T-helper 22 cell (primary cell): ENCODE results near the gene RNU2-63P.
"Not testable (repeated sequence)": the region's sequence is repeated elsewhere in the genome, so short reads cannot be mapped to it uniquely, and the experiment has no call there.

Experiments
- DNase-seq: peaks from one replicate; pipeline ENCODE4 v3.0.0-alpha.2; 2020; ENCODE audit warnings: low read depth

Gene RNU2-63P

GRCh38 chr2:88016086-88016959 is at the start of gene RNU2-63P:
RNU2-63P (minus strand) TSS chr2:88016547.
- peak; percentile 58 for DNase-seq

GRCh38 chr2:88061295-88061694 is 44.9 kb upstream of the RNU2-63P start:
- DNase-seq: no peak

GRCh38 chr2:88060907-88061275 is 44.5 kb upstream of the RNU2-63P start:
- no peak for DNase-seq

- no peak for DNase-seq
Measured at GRCh38 chr2:88059979-88060906, 43.9 kb upstream of the RNU2-63P start.

GRCh38 chr2:88058191-88058590 is 41.8 kb upstream of the RNU2-63P start:
- no peak for DNase-seq

- DNase-seq: no peak
Measured at GRCh38 chr2:88057437-88057844, 41.1 kb upstream of the RNU2-63P start.

- DNase-seq: peak; percentile 93
Measured at GRCh38 chr2:88055371-88056128, 39.2 kb upstream of the RNU2-63P start, which contains the start of gene KRCC1. KRCC1 (minus strand) TSS chr2:88055783; CDS start chr2:88028563, 27,220 bp downstream.

GRCh38 chr2:88054782-88055370 is 38.5 kb upstream of the RNU2-63P start:
- DNase-seq: no peak

GRCh38 chr2:88053934-88054781 is 37.8 kb upstream of the RNU2-63P start:
- no peak for DNase-seq

GRCh38 chr2:88053296-88053695 is 36.9 kb upstream of the RNU2-63P start:
- DNase-seq: no peak

GRCh38 chr2:88051792-88052191 is 35.4 kb upstream of the RNU2-63P start:
- DNase-seq: no peak

GRCh38 chr2:88049622-88050021 is 33.3 kb upstream of the RNU2-63P start:
- no peak for DNase-seq

- DNase-seq: no peak
Measured at GRCh38 chr2:88048541-88048940, 32.2 kb upstream of the RNU2-63P start.

GRCh38 chr2:88045561-88045960 is 29.2 kb upstream of the RNU2-63P start:
- DNase-seq: not testable (repeated sequence)

- DNase-seq: no peak
Measured at GRCh38 chr2:88042476-88042875, 26.1 kb upstream of the RNU2-63P start.

- no peak for DNase-seq
Measured at GRCh38 chr2:88038263-88039105, 22.1 kb upstream of the RNU2-63P start.

GRCh38 chr2:88036606-88037005 is 20.3 kb upstream of the RNU2-63P start:
- no peak for DNase-seq

GRCh38 chr2:88036182-88036581 is 19.8 kb upstream of the RNU2-63P start:
- no peak for DNase-seq

GRCh38 chr2:88032070-88032702 is 15.8 kb upstream of the RNU2-63P start:
- no peak for DNase-seq
